CD14-positive monocyte (primary cell): Measurements from ENCODE around the gene HOXA2. TPM values are rescaled to one million over a fixed set of nuclear protein-coding genes. Genes with fewer than 3 reads are reported as not detected.

Experiments used
- DNase-seq, 3 donors: peaks; one replicate each; pipeline ENCODE4 v3.0.0-alpha.2; 2011 to 2022
- H2AFZ ChIP-seq: 2 replicates; pipeline ENCODE4 v1.6.0; 2012; ENCODE audit warnings: mild to moderate bottlenecking, low read depth, low read length, inconsistent platforms; ENCODE audit not compliant: insufficient read depth, poor library complexity, severe bottlenecking
- H3K27ac ChIP-seq, 2 donors: 1 replicate in 1 of 2; 2 replicates in 1 of 2; pipeline ENCODE4 v1.5.1; 2012 to 2013; ENCODE audit warnings: low read length in 2 of 2, control low read depth in 1 of 2, inconsistent platforms in 1 of 2, low read depth in 1 of 2, mild to moderate bottlenecking in 1 of 2
- H3K27me3 ChIP-seq, 2 donors: one replicate each; pipeline versions ENCODE4 v1.6.0 to v1.6.1; 2011 to 2013; ENCODE audit warnings: low read length in 2 of 2; ENCODE audit not compliant: control insufficient read depth in 2 of 2, insufficient read depth in 2 of 2
- H3K36me3 ChIP-seq, 2 donors: replicated peaks in 1 of 2; 1 replicate in 1 of 2; 2 replicates in 1 of 2; pipeline versions ENCODE4 v1.5.1 to v1.6.1; 2012 to 2013; ENCODE audit warnings: low read length in 2 of 2, control low read depth in 1 of 2, inconsistent platforms in 1 of 2, mild to moderate bottlenecking in 1 of 2; ENCODE audit not compliant: insufficient read depth in 2 of 2, control insufficient read depth in 1 of 2
- H3K4me1 ChIP-seq, 2 donors: 1 replicate in 1 of 2; 2 replicates in 1 of 2; pipeline versions ENCODE4 v1.5.1 to v1.6.1; 2012 to 2013; ENCODE audit warnings: low read length in 2 of 2, control low read depth in 1 of 2, inconsistent platforms in 1 of 2, mild to moderate bottlenecking in 1 of 2, moderate library complexity in 1 of 2; ENCODE audit not compliant: insufficient read depth in 2 of 2, control insufficient read depth in 1 of 2
- H3K4me2 ChIP-seq: replicated peaks from 2 replicates; pipeline ENCODE3; 2012; ENCODE audit warnings: low read length, moderate library complexity, mild to moderate bottlenecking; ENCODE audit not compliant: poor library complexity, severe bottlenecking; ENCODE audit errors: extremely low read depth
- H3K4me3 ChIP-seq, 3 experiments: fragments of 200-600 bp in 1 of 3; sonication (generic) in 1 of 3; replicated peaks in 1 of 3; 1 replicate in 2 of 3; 2 replicates in 1 of 3; pipeline ENCODE4 v1.5.1; 2011 to 2013; ENCODE audit warnings: low read length in 3 of 3, mild to moderate bottlenecking in 3 of 3, control low read depth in 2 of 3, low read depth in 2 of 3, inconsistent platforms in 1 of 3, moderate library complexity in 1 of 3
- H3K79me2 ChIP-seq: 2 replicates; pipeline ENCODE4 v1.6.0; 2012; ENCODE audit warnings: mild to moderate bottlenecking, control low read depth, inconsistent platforms, low read length, moderate library complexity; ENCODE audit not compliant: insufficient read depth
- H3K9ac ChIP-seq: 2 replicates; pipeline ENCODE4 v1.6.0; 2017; ENCODE audit warnings: low read length, mild to moderate bottlenecking; ENCODE audit not compliant: insufficient read depth, poor library complexity, severe bottlenecking
- H3K9me3 ChIP-seq, 2 donors: replicated peaks in 1 of 2; 1 replicate in 1 of 2; 2 replicates in 1 of 2; pipeline versions ENCODE4 v1.5.1 to v1.6.1; 2012 to 2013; ENCODE audit warnings: low read length in 2 of 2, control low read depth in 1 of 2; ENCODE audit not compliant: control insufficient read depth in 1 of 2, insufficient read depth in 1 of 2
- H4K20me1 ChIP-seq: 2 replicates; pipeline ENCODE4 v1.6.0; 2012; ENCODE audit warnings: mild to moderate bottlenecking, low read length, control low read depth, moderate library complexity; ENCODE audit not compliant: insufficient read depth
- H3K27ac Mint-ChIP-seq, 7 donors: one replicate each; pipeline ENCODE4 v1.8.0; 2020; ENCODE audit warnings: mild to moderate bottlenecking in 7 of 7, mixed read lengths in 7 of 7, moderate library complexity in 6 of 7, inconsistent platforms in 2 of 7
- H3K27me3 Mint-ChIP-seq, 3 donors: one replicate each; pipeline ENCODE4 v1.8.0; 2021 to 2022; ENCODE audit warnings: low read depth in 3 of 3, mild to moderate bottlenecking in 3 of 3, mixed read lengths in 3 of 3, moderate library complexity in 3 of 3, inconsistent platforms in 1 of 3
- H3K36me3 Mint-ChIP-seq, 2 donors: one replicate each; pipeline ENCODE4 v1.8.0; 2020; ENCODE audit warnings: mixed read lengths in 2 of 2, inconsistent platforms in 1 of 2, mild to moderate bottlenecking in 1 of 2
- H3K4me1 Mint-ChIP-seq: one replicate; pipeline ENCODE4 v1.8.0; 2020; ENCODE audit warnings: mild to moderate bottlenecking, mixed read lengths
- H3K4me3 Mint-ChIP-seq, 2 donors: one replicate each; pipeline ENCODE4 v1.8.0; 2020; ENCODE audit warnings: mild to moderate bottlenecking in 2 of 2, mixed read lengths in 2 of 2, moderate library complexity in 1 of 2
- H3K9me3 Mint-ChIP-seq, 7 donors: one replicate each; pipeline ENCODE4 v1.8.0; 2020 to 2022; ENCODE audit warnings: mixed read lengths in 7 of 7, mild to moderate bottlenecking in 6 of 7, moderate library complexity in 6 of 7, inconsistent platforms in 2 of 7
- CTCF ChIP-seq: fragments of 200-600 bp; IDR thresholded peaks from one replicate; pipeline ENCODE4 v1.8.0; 2022; ENCODE audit warnings: antibody characterized with exemption, mild to moderate bottlenecking
- WGBS: methylation state at CpG from one replicate; pipeline ENCODE4 v1.1.5; 2013; ENCODE audit warnings: missing lambda C conversion rate; ENCODE audit not compliant: insufficient coverage; 5-methylcytosine and 5-hydroxymethylcytosine counted together
- intact Hi-C, 2 donors: fragments of 100-400 bp; cut with micrococcal nuclease; formaldehyde crosslinking; loops; one replicate each; pipeline versions ENCODE4 v1.15.0 to v1.15.1; 2023
- polyA plus RNA-seq, 3 donors: library from polyadenylated mRNA; depleted of rRNA in 1 of 3; unstranded in 2 of 3; stranded (reverse) in 1 of 3; fragments of 300-500 nt in 2 of 3; fragments of >200 nt in 1 of 3; fragmentation: Illumina TruSeq in 2 of 3; gene quantifications; 1 replicate in 2 of 3; 2 replicates in 1 of 3; pipeline ENCODE4 v1.2.3, GENCODE V29; 2012 to 2021

The HOXA2 gene
- polyA plus RNA-seq, 3 donors, result not detected

- Histone ChIP-seq H3K4me2 (no peak overlapping the region), H3K4me1 (no peaks in the 10 kb centered on the region), H3K27me3 (no peaks in the 10 kb centered on the region), H3K9me3 (no peaks in the 10 kb centered on the region), H3K27ac (no peak overlapping the region), H3K9ac (no peak overlapping the region), H3K4me3 (no peak overlapping the region), H3K79me2 (no peaks in the 10 kb centered on the region), H2AFZ (no peak overlapping the region), H3K36me3 (no peaks in the 10 kb centered on the region), H4K20me1 (no peaks in the 10 kb centered on the region)
- peaks cover 0 to 3% (median 0%) of the 10 kb centered on the region in 7 donors for H3K9me3 Mint-ChIP-seq
- H3K4me1 Mint-ChIP-seq, result peaks cover 8% of the 10 kb centered on the region
- no peaks in the 10 kb centered on the region for H3K36me3 Mint-ChIP-seq
- H3K4me3 Mint-ChIP-seq, result no peak overlapping the region
- H3K27ac Mint-ChIP-seq, result no peak overlapping the region
- peaks cover 1 to 3% (median 2%) of the 10 kb centered on the region in 3 donors for H3K27me3 Mint-ChIP-seq
- intact Hi-C loops, result no loop called here
- DNase-seq, result no peak
- over 99% methylated on average over 21 of the region's 42 CpGs for WGBS
- TF ChIP-seq CTCF, result no peak
Measured at GRCh38 chr7:27122077-27122910, 19.8 kb upstream of the HOXA2 start.

- intact Hi-C loops, result no loop called here
- Histone ChIP-seq H4K20me1 (no peaks in the 10 kb centered on the region), H3K4me3 (no peak overlapping the region), H3K9me3 (no peaks in the 10 kb centered on the region), H3K9ac (no peak overlapping the region), H3K27ac (no peak overlapping the region), H3K4me1 (no peaks in the 10 kb centered on the region), H2AFZ (no peak overlapping the region), H3K79me2 (no peaks in the 10 kb centered on the region), H3K36me3 (no peaks in the 10 kb centered on the region), H3K27me3 (no peaks in the 10 kb centered on the region), H3K4me2 (no peak overlapping the region)
- 95% methylated on average over 7 of the region's 7 CpGs for WGBS
- no peak overlapping the region for H3K27ac Mint-ChIP-seq
- peaks cover 8% of the 10 kb centered on the region for H3K4me1 Mint-ChIP-seq
- H3K36me3 Mint-ChIP-seq, result no peaks in the 10 kb centered on the region
- no peak overlapping the region for H3K4me3 Mint-ChIP-seq
- TF ChIP-seq CTCF, result no peak
- peaks cover 2 to 3% (median 2%) of the 10 kb centered on the region in 3 donors for H3K27me3 Mint-ChIP-seq
- H3K9me3 Mint-ChIP-seq, result peaks cover 0 to 3% (median 0%) of the 10 kb centered on the region in 7 donors
- DNase-seq, result no peak
Measured at GRCh38 chr7:27121684-27122076, 19.2 kb upstream of the HOXA2 start.
